GM18519 (cell line): Measurements from ENCODE around the gene ACTR5.

ENCODE experiments used
- ATAC-seq: cut with Tn5 transposase; IDR thresholded peaks from one replicate; pipeline ENCODE4 v1.9.1; 2021; ENCODE audit warnings: mild to moderate bottlenecking, moderate library complexity; ENCODE audit not compliant: unreplicated experiment, low FRiP score

Gene ACTR5

DNA sequence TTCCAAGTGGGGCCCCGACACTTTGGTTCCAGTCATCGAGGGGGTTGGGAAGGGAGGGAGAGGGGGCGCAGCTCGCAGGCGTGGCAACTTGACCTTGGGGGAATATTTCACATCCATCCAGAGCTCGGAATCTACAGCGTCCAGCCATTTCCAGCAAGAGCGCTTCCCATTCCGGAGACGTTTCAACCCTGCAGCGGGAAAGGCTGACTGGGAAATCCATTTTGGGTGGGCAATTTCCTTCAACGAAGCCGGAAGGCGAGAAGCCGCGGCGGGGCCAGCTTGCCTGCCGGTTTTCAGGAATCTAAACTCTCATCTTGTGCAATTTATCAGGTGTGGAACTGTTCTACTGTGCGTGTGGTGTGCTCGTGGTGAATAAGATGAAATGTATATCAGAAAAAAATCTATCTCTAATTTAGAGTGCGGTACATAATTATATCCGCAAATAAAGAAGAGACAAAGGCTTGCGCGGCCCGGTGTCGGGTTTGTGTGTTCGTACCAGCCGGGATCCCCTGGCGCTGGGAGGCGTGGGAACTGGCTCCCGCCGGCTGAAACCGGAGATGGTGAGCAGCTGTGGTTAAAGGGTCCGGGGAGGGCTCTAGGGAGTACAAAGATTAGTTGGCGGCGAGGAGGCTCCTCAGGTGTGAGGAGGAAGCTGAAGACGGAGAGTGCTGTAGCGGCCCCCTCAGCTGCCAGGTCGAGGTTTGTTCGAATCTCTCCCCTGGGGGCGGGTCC, 19.2 kb upstream of the ACTR5 start:
- ATAC-seq, result no peak

DNA sequence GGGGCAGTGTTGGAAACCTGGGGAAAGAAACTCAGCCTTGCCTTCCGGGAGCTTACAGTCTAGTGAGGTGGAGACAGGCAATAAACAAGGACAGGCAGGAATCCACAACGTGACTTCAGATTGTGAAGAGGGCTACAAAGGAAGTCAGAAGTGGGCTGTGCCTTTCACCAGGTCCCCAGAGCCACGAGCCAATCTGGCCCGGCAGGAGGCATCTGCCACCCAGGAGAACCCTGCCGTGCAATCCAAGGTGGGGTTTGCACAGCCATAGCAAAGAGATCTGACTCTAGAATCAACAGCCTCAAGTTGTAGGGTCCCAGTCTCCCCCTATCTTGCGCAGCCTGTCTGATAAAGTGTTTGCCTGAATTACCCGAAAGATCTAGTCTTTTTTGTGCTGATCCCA, 18.5 kb upstream of the ACTR5 start:
- no peak for ATAC-seq

DNA sequence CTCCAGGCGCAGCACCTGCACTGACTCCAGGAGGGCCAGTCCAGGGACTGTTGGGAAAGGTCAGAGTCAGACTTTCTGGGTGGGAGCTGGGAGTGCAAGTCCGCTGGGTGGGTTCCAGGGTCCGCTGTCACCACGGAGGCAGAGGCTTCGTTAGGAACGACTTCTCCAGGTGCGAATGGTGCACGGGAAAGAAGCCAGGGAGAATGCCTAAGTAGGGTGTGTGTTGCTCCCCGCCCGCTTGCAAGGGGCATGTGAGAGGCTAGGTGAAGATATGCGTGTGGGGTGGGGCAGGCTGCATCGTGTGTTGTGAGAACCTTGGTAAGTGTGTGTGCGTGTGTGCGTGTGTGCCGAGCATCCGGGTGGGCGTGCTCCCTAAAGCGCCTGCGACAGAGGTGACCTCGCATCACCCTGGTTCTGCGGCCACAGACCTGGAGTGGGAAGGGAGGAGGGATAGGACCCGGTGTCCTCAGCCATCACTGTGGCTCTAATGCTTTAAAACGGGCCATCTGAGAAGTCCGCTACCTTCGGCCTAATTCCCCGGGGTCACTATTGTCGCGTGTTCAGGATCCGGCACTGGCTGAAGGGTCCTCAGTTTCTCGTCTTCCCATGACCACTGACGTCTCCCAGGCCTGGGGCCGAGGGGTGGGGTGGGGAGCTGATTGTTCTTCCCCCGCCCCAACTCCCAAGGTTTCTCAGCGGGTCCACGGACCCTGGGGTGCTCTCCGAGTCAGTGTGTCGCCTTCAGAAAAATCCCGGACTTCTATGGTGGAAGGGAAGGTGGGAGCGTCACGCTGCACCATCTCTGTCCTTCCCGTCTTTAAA, 17.9 kb upstream of the ACTR5 start:
- ATAC-seq, result no peak

DNA sequence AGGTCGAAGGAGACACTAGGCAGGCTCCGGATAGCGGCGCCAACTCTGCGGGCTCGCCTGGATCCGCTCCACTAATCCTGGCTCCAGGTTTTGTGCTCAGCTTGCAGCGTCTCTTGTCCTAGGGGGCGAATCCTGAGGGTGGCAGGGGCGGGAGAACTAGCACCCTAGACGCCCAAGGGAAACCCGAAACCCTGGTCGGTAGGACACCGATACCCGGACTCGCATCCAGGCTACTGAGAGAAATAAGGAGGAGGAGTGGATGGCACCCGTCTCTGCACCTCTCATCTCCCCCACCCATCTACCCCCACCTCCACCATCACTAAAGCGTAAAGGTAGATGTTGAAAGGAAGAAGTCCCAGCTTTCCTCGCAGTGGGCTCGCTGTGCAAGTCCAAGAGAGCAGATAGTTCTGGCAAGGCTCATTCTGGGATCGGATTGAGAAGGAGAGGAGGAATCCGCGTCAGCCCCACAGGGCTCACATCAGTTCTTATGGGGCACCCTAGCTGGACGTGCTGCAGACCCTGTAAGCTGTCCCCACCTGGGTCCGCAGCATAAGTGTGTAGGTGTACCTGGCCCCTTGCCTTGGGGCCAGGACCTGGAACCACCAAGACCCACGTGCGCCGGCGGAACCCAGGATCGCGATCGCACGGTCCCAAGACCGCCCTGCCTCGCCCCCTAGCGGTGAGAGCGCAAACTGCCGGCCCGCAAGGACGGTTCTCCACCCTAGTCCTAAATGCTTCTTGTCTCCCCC, 17.1 kb upstream of the ACTR5 start:
- ATAC-seq, result no peak

DNA sequence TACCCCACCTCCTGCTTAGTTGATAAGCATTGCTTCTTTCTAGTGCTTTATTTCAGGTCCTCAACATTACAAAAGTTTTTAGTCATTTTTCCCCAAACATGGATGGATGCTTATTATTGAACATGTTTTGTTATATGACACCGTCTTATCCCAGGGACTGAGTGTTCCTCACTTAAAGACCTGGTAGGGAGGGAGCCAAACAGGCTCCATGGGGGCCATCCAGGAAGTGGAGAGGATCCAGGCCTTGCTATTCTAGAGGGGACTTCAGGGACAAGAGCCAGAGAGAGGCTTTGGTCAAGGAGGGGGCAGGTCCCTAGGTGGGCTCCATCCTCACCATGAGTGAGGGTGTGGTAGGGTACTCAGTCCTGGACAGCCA, 16.5 kb upstream of the ACTR5 start:
- ATAC-seq, result no peak

DNA sequence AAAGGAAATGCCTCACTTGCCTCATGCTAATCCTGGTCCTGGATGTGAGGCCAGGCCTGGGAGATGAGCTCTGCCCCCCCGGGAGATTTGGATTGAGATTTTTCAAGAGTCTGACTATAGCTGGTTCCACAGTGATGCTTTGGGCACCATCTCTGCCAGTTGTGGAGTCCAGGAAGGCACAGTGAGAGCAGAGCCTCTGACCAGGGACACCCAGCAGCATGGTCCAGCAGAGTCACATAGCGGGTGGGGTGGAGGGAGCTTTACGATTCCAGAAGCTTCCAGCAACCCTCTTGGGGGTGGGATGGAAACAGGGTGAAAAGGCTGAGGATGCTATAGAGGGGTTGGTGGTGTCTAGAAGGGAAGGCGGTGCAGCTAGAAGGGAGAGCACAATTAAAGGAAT, 15.3 kb upstream of the ACTR5 start:
- no peak for ATAC-seq

DNA sequence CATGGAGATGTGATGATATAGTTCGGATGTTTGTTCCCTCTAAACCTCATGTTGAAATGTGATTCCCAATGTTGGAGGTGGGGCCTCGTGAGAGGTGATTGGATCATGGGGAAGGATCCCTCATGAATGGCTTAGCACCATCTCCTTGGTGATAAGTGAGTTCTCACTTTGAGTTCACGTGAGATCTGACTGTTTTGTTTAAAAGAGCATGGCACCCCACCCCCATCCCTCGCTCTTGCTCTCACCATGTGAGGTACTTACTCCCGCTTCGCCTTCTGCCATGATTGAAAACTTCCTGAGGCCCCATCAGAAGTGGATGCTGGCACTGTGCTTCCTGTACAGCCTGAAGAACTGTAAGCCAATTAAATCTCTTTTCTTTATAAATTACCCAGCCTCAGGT, 13.1 kb upstream of the ACTR5 start:
- no peak for ATAC-seq

DNA sequence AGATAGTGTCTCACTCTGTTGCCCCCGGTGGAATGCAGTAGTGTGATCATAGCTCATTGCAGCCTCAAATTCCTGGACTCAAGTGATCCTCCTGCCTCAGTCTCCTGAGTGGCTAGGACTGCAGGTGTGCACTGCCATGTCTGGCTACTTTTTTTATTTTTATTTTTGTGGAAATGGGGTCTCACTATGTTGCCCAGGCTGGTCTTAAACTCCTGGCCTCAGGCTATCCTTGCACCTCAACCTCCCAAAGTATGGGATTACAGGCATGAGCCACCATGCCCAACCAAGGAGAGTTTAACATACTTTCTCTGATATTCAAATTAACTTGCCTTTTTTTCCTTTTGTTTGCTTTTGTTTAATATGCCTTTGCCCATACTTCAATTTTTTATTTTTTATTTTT, 10.4 kb upstream of the ACTR5 start:
- no peak for ATAC-seq

DNA sequence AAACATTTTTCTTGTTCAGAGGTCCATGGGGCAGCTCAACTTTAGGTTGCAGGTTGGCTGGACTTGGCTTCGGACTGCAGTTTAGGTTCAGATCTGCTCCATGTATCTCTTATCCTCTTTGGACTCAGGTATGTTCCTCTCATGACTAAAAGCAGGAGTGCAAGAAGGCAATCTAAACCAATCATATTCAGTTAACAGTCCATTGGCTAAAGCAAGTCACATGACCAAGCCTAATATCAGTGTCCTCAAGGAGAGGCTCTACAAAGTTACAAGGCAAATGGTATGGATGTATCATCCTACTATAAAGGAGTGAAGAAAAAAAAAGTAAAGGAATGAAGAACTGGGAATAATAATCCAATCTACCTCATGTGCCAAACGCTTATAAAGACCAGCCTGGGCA, 2.5 kb upstream of the ACTR5 start:
- ATAC-seq, result no peak

DNA sequence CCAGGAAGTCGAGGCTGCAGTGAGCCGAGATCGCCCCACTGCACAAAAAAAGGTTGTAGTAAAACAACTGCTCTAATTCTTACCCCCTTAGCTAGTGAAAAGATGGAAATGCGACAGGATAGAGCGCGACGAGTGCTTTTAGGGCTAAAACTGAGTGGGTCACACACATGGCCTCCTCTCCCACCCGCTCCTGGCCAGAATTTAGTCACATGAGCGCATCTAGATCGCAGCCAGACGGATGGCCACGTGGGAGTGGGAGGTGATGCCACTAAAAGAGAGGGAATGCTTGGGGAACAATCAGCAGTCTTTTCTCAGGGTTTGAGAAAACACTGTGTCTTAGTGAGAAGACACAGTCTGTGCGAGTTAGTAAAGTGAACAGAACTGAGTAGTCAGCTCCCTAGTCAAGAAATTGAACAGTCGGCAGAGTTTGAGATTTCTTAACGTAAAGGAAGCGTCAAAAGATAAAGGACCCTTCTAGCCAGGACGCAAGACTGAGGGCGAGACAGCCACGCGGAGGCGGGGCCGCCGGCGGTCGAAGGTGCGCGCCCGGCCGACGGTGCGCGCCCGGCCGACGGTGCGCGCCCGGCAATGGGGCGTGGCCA, 664 bp upstream of the ACTR5 start:
- no peak for ATAC-seq

DNA sequence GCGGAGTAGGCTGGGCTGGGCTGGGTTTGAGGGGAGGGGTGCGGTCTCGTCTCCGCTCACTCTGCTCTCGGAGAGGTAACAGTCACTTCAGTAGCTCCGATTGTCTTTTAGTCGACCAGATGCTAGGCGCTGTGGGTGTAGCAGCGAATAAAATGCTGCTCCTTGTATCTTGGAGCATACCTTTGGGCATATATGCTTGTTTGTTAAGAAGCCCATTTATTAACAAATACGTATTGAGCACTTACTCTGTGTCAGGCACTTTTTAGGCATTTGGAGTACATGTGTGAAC, 545 bp downstream of the ACTR5 start:
- ATAC-seq, result no peak

DNA sequence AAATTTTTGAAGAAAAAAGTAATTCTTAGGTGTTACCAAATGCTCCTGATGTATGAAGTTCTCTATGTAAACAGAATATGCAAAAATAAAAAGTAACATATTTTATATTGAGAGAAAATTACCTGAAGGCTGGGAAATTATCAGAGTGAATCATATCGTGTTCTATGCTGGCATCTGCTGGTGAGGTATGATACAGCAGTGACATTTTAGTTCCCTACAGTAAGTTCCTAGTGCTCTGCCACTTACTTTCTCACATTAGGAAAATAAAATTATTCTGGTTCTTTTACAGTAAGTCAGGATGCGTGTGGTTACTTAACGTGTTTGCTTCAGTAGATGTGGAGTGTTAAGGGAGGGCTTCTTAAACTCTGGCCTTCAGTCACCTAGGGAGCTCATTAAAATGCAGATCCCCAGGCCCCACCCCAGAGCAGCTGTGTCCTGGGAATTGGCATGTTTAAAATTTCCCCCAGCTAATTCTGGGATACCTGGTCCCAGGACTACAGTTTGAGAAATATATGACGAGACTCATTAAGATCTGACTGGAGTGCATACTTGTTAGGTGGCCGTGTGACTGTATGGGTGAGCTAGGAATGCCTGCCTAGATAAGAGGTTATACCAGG, 3.2 kb downstream of the ACTR5 start:
- ATAC-seq, result no peak

DNA sequence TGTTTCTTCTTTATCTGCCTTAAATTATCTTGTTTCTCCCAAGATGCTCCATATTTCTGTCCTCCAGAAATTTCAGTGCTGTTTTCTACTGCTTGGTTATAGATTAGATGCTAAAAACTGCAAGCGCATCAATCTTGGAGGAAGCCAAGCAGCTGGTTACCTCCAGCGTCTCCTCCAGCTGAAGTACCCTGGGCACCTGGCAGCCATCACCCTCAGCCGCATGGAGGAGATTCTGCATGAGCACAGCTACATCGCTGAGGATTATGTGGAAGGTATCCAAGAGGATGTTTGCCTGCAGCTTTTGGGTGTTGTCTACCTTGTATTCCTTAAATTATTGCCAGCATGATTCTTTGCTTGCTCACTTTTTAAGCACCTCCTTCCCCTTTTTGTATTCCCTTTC, 3.8 kb downstream of the ACTR5 start:
- ATAC-seq, result no peak

DNA sequence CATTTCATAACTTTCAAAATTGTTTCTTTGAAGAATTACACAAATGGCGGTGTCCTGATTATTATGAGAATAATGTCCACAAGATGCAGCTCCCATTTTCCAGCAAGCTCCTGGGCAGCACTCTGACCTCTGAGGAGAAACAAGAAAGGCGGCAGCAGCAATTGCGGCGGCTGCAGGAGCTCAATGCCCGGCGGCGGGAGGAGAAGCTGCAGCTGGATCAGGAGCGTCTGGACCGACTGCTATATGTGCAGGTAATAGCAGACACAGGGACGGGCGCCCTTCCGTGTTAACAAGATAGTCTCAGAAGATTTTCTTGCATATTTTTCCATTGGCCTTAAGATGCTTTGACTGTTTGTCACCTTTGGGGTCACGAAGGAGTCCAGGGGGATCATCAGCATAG, 6.7 kb downstream of the ACTR5 start:
- ATAC-seq, result no peak

DNA sequence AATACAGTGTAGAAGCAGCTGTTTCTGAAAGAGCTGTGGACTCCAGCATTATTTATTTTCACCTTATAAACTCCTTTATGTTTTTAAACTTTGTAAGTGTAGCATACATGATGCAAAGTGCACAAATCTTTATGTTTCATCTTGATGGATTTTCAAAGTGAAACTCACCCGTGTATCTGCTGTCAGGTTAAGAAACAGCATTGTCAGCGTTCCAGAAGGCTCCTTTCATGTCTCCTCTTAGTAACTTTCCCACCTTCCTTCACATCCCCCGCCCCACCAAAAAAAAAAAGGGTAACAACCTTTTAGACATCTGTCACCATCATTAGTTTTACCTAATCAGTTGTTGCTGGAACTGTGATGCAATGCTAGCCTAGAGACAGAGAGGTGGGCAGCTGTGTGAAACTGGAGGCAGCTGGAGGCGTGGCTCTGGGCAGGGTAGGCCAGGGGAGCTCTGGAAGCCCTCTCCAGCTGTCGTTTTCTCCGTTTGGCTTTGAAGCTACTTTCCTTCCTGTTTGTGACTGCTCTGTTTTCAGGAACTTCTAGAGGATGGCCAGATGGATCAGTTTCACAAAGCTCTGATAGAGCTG, 7.2 kb downstream of the ACTR5 start:
- ATAC-seq, result no peak

DNA sequence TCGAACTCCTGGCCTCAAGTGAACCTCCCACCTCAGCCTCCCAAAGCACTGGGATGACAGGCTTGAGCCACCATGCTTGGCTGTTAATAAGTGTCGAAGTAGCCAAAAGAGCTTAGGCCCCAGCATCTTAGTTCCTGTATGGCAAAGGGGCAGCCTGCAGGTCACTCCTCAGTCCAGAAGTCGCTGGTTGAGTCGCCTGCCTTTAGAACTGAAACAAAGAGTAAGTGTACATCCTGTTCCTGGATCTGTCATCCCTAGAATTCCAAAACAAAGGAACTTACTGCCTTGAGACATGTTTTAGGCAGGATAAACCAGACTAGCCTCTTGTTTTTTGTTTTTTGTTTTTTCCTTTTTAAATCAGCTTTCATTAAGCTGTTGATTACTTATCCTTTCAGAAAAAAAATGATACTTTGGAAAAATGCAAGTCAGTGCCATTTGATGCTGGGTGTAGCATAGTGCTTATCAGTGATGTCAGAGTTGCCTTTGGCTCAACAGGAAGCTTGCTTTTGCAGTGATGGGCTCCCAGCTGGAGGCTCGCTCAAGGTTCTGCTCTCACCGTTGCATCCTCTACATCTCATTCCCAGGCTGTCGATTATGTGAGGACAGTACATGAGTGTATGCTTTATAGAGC, 9.0 kb downstream of the ACTR5 start:
- no peak for ATAC-seq

DNA sequence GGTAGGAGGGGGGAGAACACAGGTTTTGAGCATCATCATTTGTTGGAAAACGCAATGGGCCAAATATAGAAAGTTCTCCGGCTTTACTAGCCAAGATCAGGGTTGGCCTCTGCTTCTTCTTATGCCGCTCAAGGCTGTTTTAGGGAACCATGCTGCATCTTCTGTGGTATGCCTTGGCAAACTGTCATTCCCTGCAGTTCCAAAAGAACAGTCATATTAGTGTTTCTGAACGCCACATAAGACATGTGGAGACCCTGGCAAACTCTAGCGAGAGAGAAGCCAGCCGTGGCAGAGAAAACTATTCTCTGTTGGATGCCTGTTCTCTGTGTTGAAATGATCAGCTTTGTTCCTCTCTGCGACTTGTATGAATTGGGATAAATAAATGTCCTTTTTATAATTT, 10.8 kb downstream of the ACTR5 start:
- ATAC-seq, result no peak

DNA sequence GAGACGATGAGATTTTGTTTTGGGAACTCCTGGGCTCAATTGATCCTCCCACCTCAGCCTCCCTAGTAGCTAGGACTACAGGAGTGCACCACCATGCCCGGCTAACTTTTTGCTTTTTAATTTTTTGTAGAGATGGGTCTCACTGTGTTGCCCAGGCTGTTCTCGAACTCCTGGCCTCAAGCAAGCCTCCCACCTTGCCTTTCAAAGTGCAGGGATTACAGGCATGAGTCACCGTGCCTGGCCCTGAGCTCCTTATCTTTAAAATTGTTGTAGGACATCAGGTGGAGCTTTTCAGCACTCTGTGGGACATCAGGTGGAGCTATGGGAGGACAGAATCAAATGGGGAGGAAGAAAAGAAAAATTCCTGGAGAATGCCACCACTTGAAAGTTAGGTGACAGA, 12.7 kb downstream of the ACTR5 start:
- no peak for ATAC-seq

DNA sequence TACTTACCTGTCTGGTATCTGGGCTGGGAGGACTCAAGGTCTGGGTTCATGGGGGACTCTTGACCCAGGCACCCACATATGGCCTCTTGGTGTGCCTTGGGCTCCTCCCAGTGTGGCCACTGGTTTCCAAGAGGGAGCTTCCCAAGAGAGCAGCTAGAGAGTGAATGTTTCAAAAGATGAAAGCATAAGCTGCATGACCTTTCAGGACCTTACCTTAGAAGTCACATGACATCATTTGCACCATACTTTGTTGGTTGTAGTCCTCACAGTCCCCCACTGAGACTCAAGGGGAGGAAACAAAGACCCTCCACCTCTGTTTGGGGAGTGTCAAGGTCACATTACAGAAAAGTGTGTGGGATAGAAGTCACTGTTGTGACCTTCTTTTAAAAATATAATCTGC, 13.9 kb downstream of the ACTR5 start:
- no peak for ATAC-seq

DNA sequence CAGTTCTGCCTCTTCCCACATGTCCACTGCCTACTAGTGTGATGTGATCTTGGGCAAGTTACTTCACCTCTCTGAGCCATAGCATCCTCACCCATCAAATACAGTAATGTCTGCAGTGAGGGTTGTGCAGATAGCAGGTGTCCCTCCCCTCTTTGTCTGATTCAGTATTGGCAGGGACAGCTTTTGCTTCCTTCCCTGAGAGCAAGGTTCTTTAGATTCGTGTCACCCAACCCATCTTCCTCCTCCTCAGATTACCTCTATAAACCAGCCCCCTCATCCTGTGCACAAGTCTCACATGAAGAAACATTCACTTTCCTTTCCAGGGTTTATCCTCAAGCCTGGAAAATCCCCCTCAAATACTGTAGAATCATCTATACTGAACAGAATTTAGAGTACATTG, 15.4 kb downstream of the ACTR5 start:
- ATAC-seq, result no peak
